Measurements from ENCODE around the gene HMCN1.

The HMCN1 gene

GRCh38 chr1:185980891-185981290 lies 246.7 kb downstream of the HMCN1 start:
- DNase-seq (ENCODE audit: low spot score), result no peak
- no peak for TF ChIP-seq CTCF (conservative IDR thresholded peaks at IDR 0.05; ENCODE audit: low read depth)
- H3K27ac ChIP-seq, result no peak overlapping the region
- POLR2A ChIA-PET (ENCODE audit: low non-redundant PET), result no interaction called here
- CTCF ChIA-PET, result no interaction called here

DNA sequence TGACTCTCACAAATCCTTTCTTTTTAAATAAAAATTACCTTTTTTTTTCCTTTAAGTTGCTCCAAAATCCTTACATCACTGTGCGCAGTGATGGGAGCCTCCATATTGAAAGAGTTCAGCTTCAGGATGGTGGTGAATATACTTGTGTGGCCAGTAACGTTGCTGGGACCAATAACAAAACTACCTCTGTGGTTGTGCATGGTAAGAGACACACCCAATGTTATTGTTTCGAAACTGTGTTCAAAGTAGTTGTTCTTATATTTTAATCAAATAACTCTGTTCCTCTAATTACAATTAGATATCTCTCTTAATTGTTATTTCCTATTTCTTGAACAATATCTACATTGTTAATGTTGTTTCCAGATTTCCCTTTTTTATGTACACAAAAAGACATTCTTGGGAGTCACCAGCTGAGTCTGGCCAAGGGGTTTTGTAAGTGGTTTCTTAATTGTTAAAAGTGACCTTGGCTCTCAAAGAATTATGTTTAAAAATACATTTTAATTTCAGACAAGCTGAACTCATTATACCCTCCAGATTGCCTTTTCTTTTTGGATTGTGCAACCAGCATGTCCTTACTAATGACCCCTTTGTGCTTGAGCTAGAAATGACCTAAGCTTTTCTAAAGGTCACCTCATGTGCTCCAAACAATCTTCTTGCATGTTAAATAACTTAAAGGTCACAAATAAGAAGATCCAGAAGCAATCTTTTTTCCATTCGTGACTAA lies 250.1 kb downstream of the HMCN1 start:
- TF ChIP-seq CTCF (conservative IDR thresholded peaks at IDR 0.05; ENCODE audit: low read depth), result no peak
- CTCF ChIA-PET, result interaction anchor here (0.6 kb wide), 1 partner anchor 8 kb away, joined by 5 read pairs; no protein-coding TSS in a partner anchor
- POLR2A ChIA-PET (ENCODE audit: low non-redundant PET), result no interaction called here
- no peak for DNase-seq (ENCODE audit: low spot score)
- no peak overlapping the region for H3K27ac ChIP-seq

DNA sequence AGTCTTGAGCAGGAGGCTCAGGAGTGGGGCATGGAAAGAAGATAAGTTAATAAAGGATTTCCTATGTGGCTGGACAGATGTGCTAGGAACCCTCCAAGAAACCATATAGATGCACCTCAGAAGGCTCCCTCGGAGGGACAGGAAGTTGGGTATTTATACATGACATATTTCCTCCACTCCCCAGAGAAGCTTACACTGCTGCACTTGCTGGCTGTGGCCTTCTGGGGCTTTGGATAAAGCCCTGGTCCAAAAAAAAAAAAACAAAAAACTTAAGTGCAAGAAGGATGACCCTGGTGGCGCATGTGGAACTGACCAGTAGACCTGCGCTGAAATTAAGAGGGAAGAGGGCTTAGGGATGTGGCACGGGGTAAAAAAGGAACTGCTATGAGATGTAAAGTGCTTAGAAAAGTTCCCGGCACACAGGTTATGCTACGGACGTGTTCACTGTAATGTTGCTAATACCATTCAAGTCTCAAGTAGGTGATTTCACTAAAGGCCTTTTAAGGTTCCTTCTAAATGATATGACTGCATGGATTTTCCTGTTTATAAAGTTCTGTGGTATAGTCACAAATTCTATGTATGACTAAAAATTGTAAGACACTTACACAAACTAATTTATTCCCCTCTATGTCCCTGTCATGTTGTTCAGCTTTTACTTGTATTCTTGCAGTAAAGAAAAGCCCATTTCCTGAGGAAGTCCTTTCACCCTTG lies 253.6 kb downstream of the HMCN1 start:
- DNase-seq (ENCODE audit: low spot score), result no peak
- TF ChIP-seq CTCF (conservative IDR thresholded peaks at IDR 0.05; ENCODE audit: low read depth), result no peak
- ChIA-PET POLR2A (ENCODE audit: low non-redundant PET) (no interaction called here), CTCF (no interaction called here)
- no peak overlapping the region for H3K27ac ChIP-seq

GRCh38 chr1:185990565-185990964 lies 256.4 kb downstream of the HMCN1 start:
- no peak overlapping the region for H3K27ac ChIP-seq
- POLR2A ChIA-PET (ENCODE audit: low non-redundant PET), result no interaction called here

DNA sequence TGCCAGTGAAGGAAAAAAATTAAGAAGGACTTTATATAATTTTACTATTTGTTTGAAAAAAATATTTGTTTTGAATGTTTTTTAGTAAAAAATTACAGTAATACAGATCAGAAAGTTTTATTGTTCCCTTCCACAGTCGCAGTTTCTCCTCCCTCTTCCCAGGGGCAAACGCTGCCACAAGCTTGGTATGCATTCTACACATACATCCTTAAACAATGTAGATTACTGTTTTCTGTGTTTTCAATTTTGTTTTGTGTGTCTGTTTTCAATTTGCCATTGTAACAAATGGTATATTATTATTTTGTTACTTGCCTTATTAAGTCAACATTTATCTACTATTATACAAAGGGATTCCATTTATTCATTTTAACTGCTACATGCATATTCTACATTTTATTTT lies 257.1 kb downstream of the HMCN1 start:
- TF ChIP-seq CTCF (conservative IDR thresholded peaks at IDR 0.05; ENCODE audit: low read depth), result no peak
- H3K27ac ChIP-seq, result no peak overlapping the region
- DNase-seq (ENCODE audit: low spot score), result no peak
- ChIA-PET CTCF (no interaction called here), POLR2A (ENCODE audit: low non-redundant PET) (no interaction called here)

More at GRCh38 chr1:185990565-185990964, 256.4 kb downstream of the HMCN1 start:
- no peak for TF ChIP-seq CTCF (conservative IDR thresholded peaks at IDR 0.05; ENCODE audit: low read depth)
- CTCF ChIA-PET, result no interaction called here
- DNase-seq (ENCODE audit: low spot score), result no peak

GRCh38 chr1:185996211-185996610 lies 262.0 kb downstream of the HMCN1 start:
- H3K27ac ChIP-seq, result no peak overlapping the region
- ChIA-PET POLR2A (ENCODE audit: low non-redundant PET) (no interaction called here), CTCF (no interaction called here)
- DNase-seq (ENCODE audit: low spot score), result peak; percentile 71
- TF ChIP-seq CTCF (conservative IDR thresholded peaks at IDR 0.05; ENCODE audit: low read depth), result no peak

All from RWPE1 (cell line).